Measurements from ENCODE around the gene TMEM44. TPM values are rescaled to one million over a fixed set of nuclear protein-coding genes. Genes with fewer than 3 reads are reported as not detected.

The TMEM44 gene
- total and polyA plus RNA-seq, 2 donors (not counting 1 experiment from before 2014, with no cell fraction given), result 11.0 to 14.9 TPM

DNA sequence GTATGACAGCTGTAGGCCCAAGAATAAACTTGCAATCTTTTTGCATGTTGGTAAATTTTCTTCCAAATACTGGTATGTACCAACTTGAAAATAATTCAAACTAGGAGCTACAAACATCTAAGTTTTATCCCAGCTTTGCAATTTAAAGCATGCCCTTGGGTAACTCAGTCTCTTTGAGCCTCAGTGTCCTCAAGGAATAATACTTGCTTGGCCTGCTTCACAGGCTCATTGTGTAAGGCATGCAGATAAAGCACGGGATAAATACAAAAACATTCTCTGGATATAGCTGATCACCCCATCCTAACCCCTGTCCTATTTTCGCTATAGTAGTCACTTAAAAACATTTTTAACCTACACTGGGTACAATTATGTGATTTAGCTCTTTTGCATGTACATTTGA lies 9.6 kb upstream of the TMEM44 start:
- Histone ChIP-seq H3K27me3 (ENCODE audit: control insufficient read depth, insufficient read depth, low read length) (no peaks in the 10 kb centered on the region), H3K9ac (ENCODE audit: insufficient read depth, low read length) (no peak overlapping the region), H4K20me1 (ENCODE audit: control insufficient read depth, extremely low read depth, insufficient read depth, low read length) (no peaks in the 10 kb centered on the region), H3K36me3 (ENCODE audit: control insufficient read depth, insufficient read depth, low read length) (peaks cover 14% of the 10 kb centered on the region), H3K4me3 (replicated peaks in 1 of 4; ENCODE audit: control extremely low read depth in 1 of 4, insufficient read depth in 1 of 4, low read depth in 3 of 4, low read length in 4 of 4) (no peak overlapping the region), H3K27ac (ENCODE audit: insufficient read depth, low read length) (no peak overlapping the region), H3K4me2 (ENCODE audit: extremely low read depth, insufficient read depth, low read length) (no peak overlapping the region), H3K79me2 (ENCODE audit: control insufficient read depth, insufficient read depth, low read length) (no peaks in the 10 kb centered on the region), H3K9me3 (ENCODE audit: control insufficient read depth, insufficient read depth, low read depth, low read length) (no peaks in the 10 kb centered on the region), H2AFZ (ENCODE audit: low read length) (no peak overlapping the region), H3K4me1 (ENCODE audit: control insufficient read depth, extremely low read depth, insufficient read depth, low read length) (peaks cover 6% of the 10 kb centered on the region)
- TF ChIP-seq CTCF (conservative IDR thresholded peaks at IDR 0.05 in 1 of 2, IDR thresholded peaks at IDR 0.05 in 1 of 2; ENCODE audit: low read depth in 1 of 2, low read length in 2 of 2) (no peak), EZH2 (IDR thresholded peaks at IDR 0.05; ENCODE audit: low read length, missing control alignments) (no peak)
- no peak for DNase-seq (ENCODE audit: low read depth in 2 of 2)

GRCh38 chr3:194640829-194641228 lies 7.6 kb upstream of the TMEM44 start:
- Histone ChIP-seq H3K36me3 (ENCODE audit: control insufficient read depth, insufficient read depth, low read length) (peaks cover 14% of the 10 kb centered on the region), H3K4me3 (replicated peaks in 1 of 4; ENCODE audit: control extremely low read depth in 1 of 4, insufficient read depth in 1 of 4, low read depth in 3 of 4, low read length in 4 of 4) (no peak overlapping the region), H3K27ac (ENCODE audit: insufficient read depth, low read length) (no peak overlapping the region), H3K4me2 (ENCODE audit: extremely low read depth, insufficient read depth, low read length) (no peak overlapping the region), H2AFZ (ENCODE audit: low read length) (no peak overlapping the region), H4K20me1 (ENCODE audit: control insufficient read depth, extremely low read depth, insufficient read depth, low read length) (no peaks in the 10 kb centered on the region), H3K4me1 (ENCODE audit: control insufficient read depth, extremely low read depth, insufficient read depth, low read length) (peaks cover 6% of the 10 kb centered on the region), H3K27me3 (ENCODE audit: control insufficient read depth, insufficient read depth, low read length) (no peaks in the 10 kb centered on the region), H3K9me3 (ENCODE audit: control insufficient read depth, insufficient read depth, low read depth, low read length) (no peaks in the 10 kb centered on the region), H3K9ac (ENCODE audit: insufficient read depth, low read length) (no peak overlapping the region), H3K79me2 (ENCODE audit: control insufficient read depth, insufficient read depth, low read length) (no peaks in the 10 kb centered on the region)
- TF ChIP-seq EZH2 (IDR thresholded peaks at IDR 0.05; ENCODE audit: low read length, missing control alignments), result no peak
- TF ChIP-seq CTCF (conservative IDR thresholded peaks at IDR 0.05 in 1 of 2, IDR thresholded peaks at IDR 0.05 in 1 of 2; ENCODE audit: low read depth in 1 of 2, low read length in 2 of 2), result peak; percentile 10 to 43
- peak; percentile 24 to 56 for DNase-seq (ENCODE audit: low read depth in 2 of 2)

DNA sequence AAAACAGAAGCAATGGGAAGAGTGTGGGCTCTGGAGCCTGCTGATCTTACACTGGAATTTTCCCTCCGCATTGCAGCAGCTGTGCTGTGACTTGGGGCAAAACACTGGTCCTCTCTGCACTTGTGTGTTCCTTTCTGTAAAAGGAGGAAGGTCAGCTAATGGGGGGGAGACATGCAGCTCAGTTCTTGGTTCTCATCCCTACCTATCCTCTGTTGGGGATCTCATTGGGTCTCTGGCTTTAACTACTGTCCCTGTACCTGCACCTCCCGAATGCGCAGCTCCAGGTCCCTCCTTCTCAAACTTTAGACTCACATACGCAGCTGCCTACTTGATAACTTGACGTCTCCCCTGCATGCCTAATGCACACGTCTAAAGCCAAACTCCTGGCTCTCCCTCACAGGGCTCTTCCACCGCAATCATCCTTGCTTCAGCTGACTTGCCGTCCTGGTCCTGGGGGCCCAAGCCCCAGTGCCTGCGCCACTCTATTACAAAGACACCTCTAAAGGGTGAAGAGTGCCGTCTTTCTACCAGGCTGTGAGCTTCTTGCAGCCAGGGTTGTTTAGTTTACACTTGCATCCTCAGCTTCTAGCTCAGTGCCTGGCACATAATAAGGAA lies 5.9 kb upstream of the TMEM44 start:
- Histone ChIP-seq H3K4me3 (replicated peaks in 1 of 4; ENCODE audit: control extremely low read depth in 1 of 4, insufficient read depth in 1 of 4, low read depth in 3 of 4, low read length in 4 of 4) (no peak overlapping the region), H2AFZ (ENCODE audit: low read length) (no peak overlapping the region), H3K79me2 (ENCODE audit: control insufficient read depth, insufficient read depth, low read length) (no peaks in the 10 kb centered on the region), H3K27me3 (ENCODE audit: control insufficient read depth, insufficient read depth, low read length) (no peaks in the 10 kb centered on the region), H3K4me1 (ENCODE audit: control insufficient read depth, extremely low read depth, insufficient read depth, low read length) (peaks cover 6% of the 10 kb centered on the region), H3K27ac (ENCODE audit: insufficient read depth, low read length) (no peak overlapping the region), H3K4me2 (ENCODE audit: extremely low read depth, insufficient read depth, low read length) (no peak overlapping the region), H3K36me3 (ENCODE audit: control insufficient read depth, insufficient read depth, low read length) (peaks cover 11% of the 10 kb centered on the region), H4K20me1 (ENCODE audit: control insufficient read depth, extremely low read depth, insufficient read depth, low read length) (no peaks in the 10 kb centered on the region), H3K9me3 (ENCODE audit: control insufficient read depth, insufficient read depth, low read depth, low read length) (no peaks in the 10 kb centered on the region), H3K9ac (ENCODE audit: insufficient read depth, low read length) (no peak overlapping the region)
- no peak for DNase-seq (ENCODE audit: low read depth in 2 of 2)
- no peak for TF ChIP-seq EZH2 (IDR thresholded peaks at IDR 0.05; ENCODE audit: low read length, missing control alignments)
- no peak for TF ChIP-seq CTCF (conservative IDR thresholded peaks at IDR 0.05 in 1 of 2, IDR thresholded peaks at IDR 0.05 in 1 of 2; ENCODE audit: low read depth in 1 of 2, low read length in 2 of 2)

Data from fibroblast of lung (primary cell).